Measurements from ENCODE around the gene TIGD2. TPM values are rescaled to one million over a fixed set of nuclear protein-coding genes. Genes with fewer than 3 reads are reported as not detected.

Gene TIGD2
- total and polyA plus RNA-seq, 2 donors = 3.6 to 12.0 TPM

GRCh38 chr4:89108091-89108490 is 3.2 kb upstream of the TIGD2 start:
- H3K27ac ChIP-seq (ENCODE audit: low read depth) = no peak overlapping the region
- H3K4me1 ChIP-seq (ENCODE audit: insufficient read depth) = peaks cover 4% of the 10 kb centered on the region
- no peaks in the 10 kb centered on the region for H3K36me3 ChIP-seq (ENCODE audit: insufficient read depth)
- H3K4me3 ChIP-seq (ENCODE audit: low read depth, low read length) = no peak overlapping the region
- 98% methylated on average over 4 of the region's 4 CpGs for WGBS
- no peak for DNase-seq (ENCODE audit: extremely low spot score)

GRCh38 chr4:89109841-89110540 is 1.3 kb upstream of the TIGD2 start:
- WGBS = 28% methylated on average over 10 of the region's 10 CpGs
- no peak for DNase-seq (ENCODE audit: extremely low spot score)
- Histone ChIP-seq H3K4me1 (ENCODE audit: insufficient read depth) (peaks cover 4% of the 10 kb centered on the region), H3K4me3 (ENCODE audit: low read depth, low read length) (no peak overlapping the region), H3K36me3 (ENCODE audit: insufficient read depth) (no peaks in the 10 kb centered on the region), H3K27ac (ENCODE audit: low read depth) (no peak overlapping the region)

DNA sequence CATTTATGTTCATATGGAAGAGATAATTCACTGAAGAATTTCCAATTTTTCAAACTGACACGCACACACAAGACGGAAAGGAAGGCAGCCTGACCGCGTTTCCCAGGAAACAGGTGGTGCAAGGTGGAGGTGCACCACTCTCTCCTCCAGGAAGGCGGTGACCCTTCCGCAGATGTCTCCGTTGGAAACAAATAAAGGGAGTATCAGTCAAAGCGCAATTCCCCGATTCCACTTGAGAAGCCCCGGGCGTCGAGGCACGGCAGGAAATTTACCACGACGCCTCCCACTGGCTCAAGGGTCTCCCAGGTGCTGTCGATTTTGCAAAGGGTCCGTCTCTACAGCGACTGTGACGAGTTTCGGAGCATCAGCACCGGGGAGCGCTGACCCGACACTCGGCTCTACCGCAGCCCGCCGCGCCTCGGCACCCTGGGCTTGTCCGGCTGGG is 770 bp upstream of the TIGD2 start:
- DNase-seq (ENCODE audit: extremely low spot score) = no peak
- Histone ChIP-seq H3K27ac (ENCODE audit: low read depth) (no peak overlapping the region), H3K4me1 (ENCODE audit: insufficient read depth) (peaks cover 4% of the 10 kb centered on the region), H3K4me3 (ENCODE audit: low read depth, low read length) (peak overlapping the region; percentile 75), H3K36me3 (ENCODE audit: insufficient read depth) (no peaks in the 10 kb centered on the region)
- 2% methylated on average over 30 of the region's 30 CpGs for WGBS

GRCh38 chr4:89111833-89112563 is 665 bp downstream of the TIGD2 start:
- 27% methylated on average over 15 of the region's 15 CpGs for WGBS
- Histone ChIP-seq H3K4me1 (ENCODE audit: insufficient read depth) (peaks cover 4% of the 10 kb centered on the region), H3K4me3 (ENCODE audit: low read depth, low read length) (peak overlapping the region; percentile 75), H3K27ac (ENCODE audit: low read depth) (peak overlapping the region; percentile 84), H3K36me3 (ENCODE audit: insufficient read depth) (no peaks in the 10 kb centered on the region)
- peak; percentile 53 for DNase-seq (ENCODE audit: extremely low spot score)

GRCh38 chr4:89113415-89113814 is 2.1 kb downstream of the TIGD2 start:
- H3K36me3 ChIP-seq (ENCODE audit: insufficient read depth) = no peaks in the 10 kb centered on the region
- H3K27ac ChIP-seq (ENCODE audit: low read depth) = no peak overlapping the region
- no peak overlapping the region for H3K4me3 ChIP-seq (ENCODE audit: low read depth, low read length)
- peaks cover 4% of the 10 kb centered on the region for H3K4me1 ChIP-seq (ENCODE audit: insufficient read depth)
- DNase-seq (ENCODE audit: extremely low spot score) = no peak
- WGBS = over 99% methylated on average over 2 of the region's 2 CpGs

DNA sequence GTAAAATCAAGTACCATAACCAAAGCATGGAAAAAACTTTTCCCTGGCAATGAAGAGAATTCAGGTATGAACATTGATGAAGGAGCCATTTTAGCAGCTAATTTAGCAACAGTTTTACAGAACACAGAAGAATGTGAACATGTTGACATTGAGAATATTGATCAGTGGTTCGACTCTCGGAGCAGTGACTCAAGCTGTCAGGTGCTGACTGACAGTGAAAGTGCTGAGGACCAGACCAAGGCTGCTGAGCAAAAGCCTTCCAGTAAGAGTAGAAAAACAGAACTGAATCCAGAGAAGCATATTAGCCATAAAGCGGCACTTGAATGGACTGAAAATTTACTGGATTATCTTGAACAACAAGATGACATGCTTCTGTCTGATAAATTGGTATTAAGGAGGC is 2.8 kb downstream of the TIGD2 start:
- Histone ChIP-seq H3K36me3 (ENCODE audit: insufficient read depth) (no peaks in the 10 kb centered on the region), H3K4me1 (ENCODE audit: insufficient read depth) (peaks cover 4% of the 10 kb centered on the region), H3K4me3 (ENCODE audit: low read depth, low read length) (no peak overlapping the region), H3K27ac (ENCODE audit: low read depth) (no peak overlapping the region)
- DNase-seq (ENCODE audit: extremely low spot score) = no peak
- WGBS = 96% methylated on average over 3 of the region's 3 CpGs

- Histone ChIP-seq H3K4me3 (ENCODE audit: low read depth, low read length) (no peak overlapping the region), H3K4me1 (ENCODE audit: insufficient read depth) (peaks cover 4% of the 10 kb centered on the region), H3K27ac (ENCODE audit: low read depth) (no peak overlapping the region), H3K36me3 (ENCODE audit: insufficient read depth) (no peaks in the 10 kb centered on the region)
- no peak for DNase-seq (ENCODE audit: extremely low spot score)
- 92% methylated on average over 3 of the region's 3 CpGs for WGBS
Measured at GRCh38 chr4:89117115-89117514, 5.8 kb downstream of the TIGD2 start.

- Histone ChIP-seq H3K27ac (ENCODE audit: low read depth) (no peak overlapping the region), H3K36me3 (ENCODE audit: insufficient read depth) (no peaks in the 10 kb centered on the region), H3K4me1 (ENCODE audit: insufficient read depth) (no peaks in the 10 kb centered on the region), H3K4me3 (ENCODE audit: low read depth, low read length) (no peak overlapping the region)
- no peak for DNase-seq (ENCODE audit: extremely low spot score)
- 49% methylated on average over 1 of the region's 1 CpG for WGBS
Measured at GRCh38 chr4:89119166-89119565, 7.8 kb downstream of the TIGD2 start.

DNA sequence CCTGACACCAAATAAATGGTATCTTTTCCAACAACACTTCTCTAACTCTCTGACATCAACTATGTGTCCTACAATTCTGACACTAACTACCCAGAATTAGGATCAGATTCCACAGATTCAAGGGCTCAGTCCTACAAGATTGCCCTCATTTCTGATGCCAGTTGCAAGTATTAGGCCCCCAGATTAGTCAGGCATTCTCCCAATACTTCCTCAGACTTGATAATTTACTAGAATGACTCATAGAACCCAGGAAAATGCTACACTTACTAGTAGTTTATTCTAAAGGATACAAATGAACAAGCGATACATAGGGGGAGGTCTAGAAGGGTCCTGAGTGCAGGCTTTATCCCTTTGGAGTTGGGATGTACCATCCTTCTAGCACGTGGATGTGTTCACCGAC is 8.5 kb downstream of the TIGD2 start:
- H3K36me3 ChIP-seq (ENCODE audit: insufficient read depth) = no peaks in the 10 kb centered on the region
- no peak overlapping the region for H3K4me3 ChIP-seq (ENCODE audit: low read depth, low read length)
- H3K4me1 ChIP-seq (ENCODE audit: insufficient read depth) = no peaks in the 10 kb centered on the region
- no peak overlapping the region for H3K27ac ChIP-seq (ENCODE audit: low read depth)
- WGBS = 97% methylated on average over 3 of the region's 3 CpGs
- no peak for DNase-seq (ENCODE audit: extremely low spot score)

DNA sequence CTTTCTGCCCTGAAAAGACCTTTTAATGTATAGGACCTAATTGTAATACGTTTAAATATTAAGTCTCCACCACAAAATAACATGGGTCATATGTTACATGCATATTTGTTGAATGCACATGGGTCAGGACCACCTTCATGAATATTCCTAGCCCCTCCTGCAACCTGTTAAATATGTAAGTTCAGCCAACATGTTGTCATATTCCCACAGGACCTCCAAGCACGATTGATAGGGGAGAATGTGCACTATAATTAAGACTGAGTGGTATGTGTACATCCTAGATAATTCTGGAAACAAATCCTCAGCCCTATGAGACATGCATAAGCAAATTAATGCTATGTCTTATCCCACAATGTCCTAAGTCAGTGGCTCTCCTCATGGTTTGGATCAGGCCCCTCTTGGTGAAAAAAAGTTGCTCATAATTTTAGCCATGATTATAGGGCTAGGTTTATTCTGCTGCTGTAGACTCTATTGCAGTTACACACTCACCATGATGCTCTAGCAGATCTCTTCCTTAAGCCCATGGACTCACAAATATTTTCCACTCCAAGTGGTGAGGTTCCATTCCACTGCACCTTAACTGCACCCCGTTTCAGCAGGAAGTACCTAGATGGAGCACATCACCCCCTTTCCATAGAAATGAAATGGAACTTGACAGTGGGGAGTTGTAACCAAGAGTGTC is 10.2 kb downstream of the TIGD2 start:
- Histone ChIP-seq H3K27ac (ENCODE audit: low read depth) (no peak overlapping the region), H3K4me1 (ENCODE audit: insufficient read depth) (no peaks in the 10 kb centered on the region), H3K4me3 (ENCODE audit: low read depth, low read length) (no peak overlapping the region), H3K36me3 (ENCODE audit: insufficient read depth) (no peaks in the 10 kb centered on the region)
- no peak for DNase-seq (ENCODE audit: extremely low spot score)
- 83% methylated on average over 3 of the region's 3 CpGs for WGBS

DNA sequence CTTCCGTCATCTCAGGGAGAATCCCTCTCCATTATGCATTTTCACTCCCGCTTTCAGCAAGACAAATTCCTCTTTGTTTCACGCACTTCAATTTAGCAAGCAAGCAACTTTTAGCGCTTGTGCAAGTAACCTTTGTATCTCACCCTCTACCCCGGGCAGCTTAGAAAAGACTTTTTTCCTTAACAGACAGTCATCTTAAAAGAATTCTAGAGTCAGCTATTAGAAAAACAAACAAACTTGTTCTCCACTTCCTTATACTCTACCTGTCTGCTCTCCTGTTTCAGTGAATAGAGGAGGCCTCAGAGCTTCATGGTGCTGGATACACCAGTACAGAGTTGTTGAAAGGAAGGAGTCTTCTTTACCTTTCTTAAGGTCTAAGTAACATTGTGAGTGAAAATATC is 12.1 kb downstream of the TIGD2 start:
- Histone ChIP-seq H3K4me1 (ENCODE audit: insufficient read depth) (no peaks in the 10 kb centered on the region), H3K27ac (ENCODE audit: low read depth) (no peak overlapping the region), H3K4me3 (ENCODE audit: low read depth, low read length) (no peak overlapping the region), H3K36me3 (ENCODE audit: insufficient read depth) (no peaks in the 10 kb centered on the region)
- DNase-seq (ENCODE audit: extremely low spot score) = peak; percentile 32
- 88% methylated on average over 5 of the region's 5 CpGs for WGBS

- no peaks in the 10 kb centered on the region for H3K36me3 ChIP-seq (ENCODE audit: insufficient read depth)
- no peak overlapping the region for H3K4me3 ChIP-seq (ENCODE audit: low read depth, low read length)
- WGBS = 69% methylated on average over 3 of the region's 3 CpGs
- H3K27ac ChIP-seq (ENCODE audit: low read depth) = no peak overlapping the region
- DNase-seq (ENCODE audit: extremely low spot score) = no peak
- H3K4me1 ChIP-seq (ENCODE audit: insufficient read depth) = no peaks in the 10 kb centered on the region
Measured at GRCh38 chr4:89125901-89126782, 14.8 kb downstream of the TIGD2 start.

DNA sequence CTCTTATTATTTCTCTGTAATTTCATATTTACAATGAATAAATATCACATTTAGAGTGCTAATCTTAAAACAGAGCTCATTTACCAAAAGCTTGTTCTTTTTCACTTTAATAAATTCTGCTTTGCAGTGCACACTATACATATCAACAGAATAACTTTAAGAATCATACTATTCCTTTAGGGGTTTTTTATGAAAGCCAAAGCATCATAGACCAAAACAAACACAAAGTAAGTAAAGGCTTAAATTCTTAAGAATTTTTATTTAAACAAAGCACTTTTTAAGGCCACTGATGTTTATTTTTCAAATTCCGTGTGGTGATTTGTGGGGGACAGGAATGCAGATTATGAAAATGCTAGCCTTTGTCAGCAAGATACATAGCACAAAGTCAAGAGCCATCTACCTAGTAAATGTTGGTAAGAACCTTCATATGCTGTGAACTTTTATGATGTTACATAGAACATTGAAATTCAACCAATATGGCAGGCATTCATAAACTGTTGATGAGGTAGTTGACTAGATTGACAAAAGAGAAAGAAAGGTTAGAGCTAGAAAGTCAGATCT is 17.8 kb downstream of the TIGD2 start:
- no peaks in the 10 kb centered on the region for H3K4me1 ChIP-seq (ENCODE audit: insufficient read depth)
- no peak overlapping the region for H3K27ac ChIP-seq (ENCODE audit: low read depth)
- WGBS = 31% methylated on average over 1 of the region's 1 CpG
- no peak overlapping the region for H3K4me3 ChIP-seq (ENCODE audit: low read depth, low read length)
- no peaks in the 10 kb centered on the region for H3K36me3 ChIP-seq (ENCODE audit: insufficient read depth)
- no peak for DNase-seq (ENCODE audit: extremely low spot score)

All from urinary bladder (tissue), 4 donors.